ENCODE measurements around the gene FLOT1.

- TF ChIP-seq CTCF (IDR thresholded peaks at IDR 0.05), result no peak
- no peak for TF ChIP-seq POLR2A (IDR thresholded peaks at IDR 0.05)
Observed at GRCh38 chr6:30705620-30706019, 36.9 kb downstream of the FLOT1 start.
